ENCODE data around the gene CIDEA.
"Not testable (repeated sequence)": the region's sequence is repeated elsewhere in the genome, so short reads cannot be mapped to it uniquely, and the experiment has no call there.

CIDEA gene

DNA sequence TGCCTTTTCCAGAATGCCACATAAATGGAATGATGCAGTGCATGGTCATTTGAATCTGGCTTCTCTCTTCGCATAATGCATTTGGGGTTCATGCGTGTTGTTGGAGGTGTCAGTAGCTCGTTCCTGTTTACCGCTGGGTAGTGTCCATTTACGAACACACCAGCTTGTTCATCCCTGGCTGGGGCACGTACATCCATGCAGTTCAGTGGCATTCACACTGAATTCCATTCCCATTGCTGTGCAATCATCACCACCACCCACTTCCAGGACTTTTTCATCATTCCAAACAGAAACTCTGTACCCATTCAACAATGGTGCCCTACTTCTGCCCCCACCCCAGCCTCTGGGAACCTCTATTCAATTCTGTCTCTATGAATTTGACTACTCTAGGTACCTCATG lies 14.7 kb upstream of the CIDEA start:
- no peak for DNase-seq (ENCODE audit: low read depth)

DNA sequence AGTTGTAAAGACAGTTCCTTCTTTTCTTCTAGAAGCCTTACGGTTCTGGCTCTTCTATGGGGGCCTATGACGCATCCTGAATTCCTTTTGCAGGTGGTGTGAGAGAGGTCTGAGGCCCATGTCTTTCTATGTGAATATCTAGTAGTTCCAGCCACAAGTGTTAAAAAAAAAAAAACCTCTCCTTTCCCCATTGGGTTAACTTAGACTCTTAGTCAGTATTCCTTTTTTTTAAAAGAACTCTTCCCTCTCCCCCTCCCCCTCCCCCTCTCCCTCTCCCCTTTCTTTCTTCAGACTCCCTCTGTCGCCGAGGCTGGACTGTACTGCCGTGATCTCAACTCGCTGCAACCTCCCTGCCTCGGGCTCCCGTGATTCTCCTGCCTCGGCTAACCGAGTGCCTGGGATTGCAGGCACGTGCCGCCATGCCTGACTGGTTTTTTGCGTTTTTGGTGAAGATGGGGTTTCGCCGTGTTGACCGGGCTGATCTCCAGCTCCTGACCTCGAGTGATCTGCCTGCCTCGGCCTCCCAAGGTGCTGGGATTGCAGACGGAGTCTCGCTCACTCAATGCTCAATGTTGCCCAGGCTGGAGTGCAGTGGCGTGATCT lies 11.4 kb upstream of the CIDEA start:
- DNase-seq (ENCODE audit: low read depth): no peak

DNA sequence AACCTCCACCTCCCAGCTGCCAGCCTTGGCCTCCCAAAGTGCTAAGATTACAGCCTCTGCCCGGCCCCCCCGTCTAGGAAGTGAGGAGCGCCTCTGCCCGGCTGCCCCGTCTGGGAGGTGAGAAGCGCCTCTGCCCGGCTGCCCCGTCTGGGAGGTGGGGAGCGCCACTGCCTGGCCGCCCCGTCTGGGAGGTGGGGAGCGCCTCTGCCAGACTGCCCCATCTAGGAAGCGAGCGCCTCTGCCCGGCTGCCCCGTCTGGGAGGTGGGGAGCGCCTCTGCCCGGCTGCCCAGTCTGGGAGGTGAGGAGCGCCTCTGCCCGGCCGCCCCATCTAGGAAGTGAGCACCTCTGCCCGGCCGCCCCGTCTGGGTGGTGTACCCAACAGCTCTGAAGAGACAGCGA lies 10.9 kb upstream of the CIDEA start:
- DNase-seq (ENCODE audit: low read depth): not testable (repeated sequence)

DNA sequence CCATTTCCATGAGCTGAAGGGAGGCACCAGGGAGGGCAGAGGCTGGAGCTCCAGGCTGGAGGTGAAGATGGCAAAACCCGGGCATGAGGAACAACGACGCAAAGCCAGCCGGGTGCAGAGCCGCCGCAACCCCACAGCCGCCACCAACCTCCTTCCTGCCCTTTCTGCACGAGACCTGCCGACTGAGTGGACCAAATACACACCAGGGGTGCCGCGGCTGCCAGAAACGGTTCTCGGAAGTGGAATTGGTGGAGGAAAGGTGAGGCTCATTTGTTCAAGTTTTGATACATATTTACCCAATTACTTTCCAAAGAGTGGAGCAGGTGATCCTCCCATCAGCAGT lies 8.4 kb upstream of the CIDEA start:
- DNase-seq (ENCODE audit: low read depth): no peak

DNA sequence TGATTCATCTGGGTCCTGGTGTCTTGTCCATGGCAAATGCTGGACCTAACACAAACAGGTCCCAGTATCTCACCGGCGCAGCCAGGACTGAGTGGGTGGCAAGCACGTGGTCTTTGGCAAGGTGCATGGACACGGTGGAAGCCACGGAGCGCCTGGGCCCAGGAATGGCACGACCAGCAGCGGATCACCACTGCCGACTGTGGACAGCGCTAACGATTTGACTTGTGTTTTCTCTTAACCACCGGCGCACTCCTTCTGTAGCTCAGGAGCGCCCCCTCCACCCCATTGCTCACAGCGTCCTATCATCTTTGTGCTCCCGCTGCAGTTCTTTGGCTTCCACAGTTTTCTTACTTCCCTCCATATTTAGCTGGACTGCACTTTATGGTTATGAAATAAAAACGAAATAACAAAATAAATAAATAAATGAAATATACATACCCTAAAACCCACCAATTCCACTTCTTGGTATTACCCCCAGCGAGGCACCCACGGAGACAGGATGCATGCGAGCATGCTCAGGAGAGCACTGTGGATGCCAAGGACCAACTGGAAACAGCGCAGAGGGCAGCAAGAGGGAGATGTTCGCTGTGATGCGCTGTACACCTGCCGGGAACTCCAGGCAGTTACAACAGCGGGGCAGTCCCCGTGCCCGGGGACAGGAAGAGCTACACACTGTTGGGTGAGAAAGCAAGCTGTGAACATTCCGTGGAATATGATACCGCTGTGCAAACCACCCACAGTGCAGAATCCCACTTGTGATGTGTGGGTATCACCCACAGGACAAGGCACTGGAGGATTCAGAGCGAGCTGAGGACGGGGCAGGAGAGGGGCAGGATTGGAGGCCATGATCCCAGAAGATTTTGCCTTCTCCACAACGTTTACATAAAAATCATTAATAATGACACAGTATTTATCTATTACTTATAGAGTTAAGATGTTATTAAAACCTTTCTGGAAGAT lies 7.0 kb upstream of the CIDEA start:
- no peak for DNase-seq (ENCODE audit: low read depth)

DNA sequence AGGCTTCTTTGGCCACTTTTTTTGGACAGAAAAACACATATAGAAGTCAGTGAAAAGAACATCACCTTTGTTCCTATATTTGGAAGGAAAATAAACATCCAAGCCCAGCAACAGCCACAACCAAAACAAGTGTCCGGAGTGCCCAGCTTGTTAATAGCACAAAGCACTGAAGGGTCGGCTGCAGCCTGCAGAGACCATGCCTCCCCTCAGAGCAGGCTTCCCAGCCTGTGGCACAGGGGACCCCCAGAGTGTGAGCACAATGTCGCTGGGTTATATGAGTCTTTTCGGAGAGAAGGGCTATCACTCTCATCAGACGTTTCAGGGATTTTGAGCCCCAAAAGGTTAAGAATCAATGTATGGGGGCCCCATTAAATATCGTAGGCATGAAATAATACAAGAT lies 6.2 kb upstream of the CIDEA start:
- no peak for DNase-seq (ENCODE audit: low read depth)

DNA sequence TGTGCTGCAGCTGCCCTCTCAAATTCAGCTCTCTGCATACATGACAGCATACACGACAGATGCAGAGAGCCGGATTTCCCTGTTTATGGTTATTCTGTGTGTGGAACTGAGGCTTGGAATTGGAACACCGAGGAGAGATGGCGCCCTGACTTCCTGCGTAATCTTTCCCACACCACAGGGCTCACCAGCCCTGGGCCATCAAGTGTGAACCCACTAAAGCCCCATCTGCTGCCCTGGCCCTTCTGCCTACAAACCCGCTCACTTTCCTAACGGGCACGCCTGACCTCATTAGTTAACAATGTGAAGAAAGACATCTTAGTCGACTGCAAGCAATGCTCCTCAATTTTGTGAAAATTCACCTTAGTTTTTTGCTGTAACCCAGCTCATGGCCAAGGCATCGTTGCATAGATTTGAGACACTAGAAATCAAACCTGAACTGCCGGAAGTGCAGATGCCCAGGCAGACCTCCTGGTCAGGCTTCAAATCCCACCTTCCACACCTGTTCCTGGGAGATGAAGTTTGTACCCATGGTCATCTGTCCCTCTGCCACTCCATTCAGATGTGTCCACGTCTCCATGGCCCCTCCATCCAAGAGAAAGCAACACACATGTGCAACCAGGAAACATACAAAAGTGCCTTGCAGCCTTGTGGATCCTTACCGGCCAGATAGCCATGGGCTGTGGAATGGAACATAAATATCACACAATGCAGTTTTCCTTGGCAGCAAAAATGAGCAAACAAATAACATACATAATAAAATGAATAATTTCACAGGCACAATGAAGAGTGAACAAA lies 5.0 kb upstream of the CIDEA start:
- no peak for DNase-seq (ENCODE audit: low read depth)

DNA sequence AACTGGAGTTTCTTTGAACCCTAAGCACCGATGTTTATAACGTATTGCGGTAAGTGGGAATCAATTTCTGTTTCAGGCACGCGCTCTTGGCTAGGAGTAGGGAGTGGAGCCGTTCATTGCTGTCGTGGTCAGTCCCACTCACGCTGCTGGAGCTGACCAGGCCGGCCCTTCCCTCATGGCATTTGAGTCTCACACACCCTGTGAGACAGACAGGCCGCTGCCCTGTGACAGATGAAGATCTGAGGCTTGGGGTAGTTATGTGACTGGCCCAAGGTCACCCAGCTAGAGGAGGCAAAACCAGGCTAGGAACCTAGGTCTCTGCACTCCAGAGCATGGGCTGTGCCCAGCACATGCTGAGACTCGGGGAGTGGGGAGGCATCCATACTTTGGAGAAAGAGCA lies 2.9 kb upstream of the CIDEA start:
- no peak for DNase-seq (ENCODE audit: low read depth)

DNA sequence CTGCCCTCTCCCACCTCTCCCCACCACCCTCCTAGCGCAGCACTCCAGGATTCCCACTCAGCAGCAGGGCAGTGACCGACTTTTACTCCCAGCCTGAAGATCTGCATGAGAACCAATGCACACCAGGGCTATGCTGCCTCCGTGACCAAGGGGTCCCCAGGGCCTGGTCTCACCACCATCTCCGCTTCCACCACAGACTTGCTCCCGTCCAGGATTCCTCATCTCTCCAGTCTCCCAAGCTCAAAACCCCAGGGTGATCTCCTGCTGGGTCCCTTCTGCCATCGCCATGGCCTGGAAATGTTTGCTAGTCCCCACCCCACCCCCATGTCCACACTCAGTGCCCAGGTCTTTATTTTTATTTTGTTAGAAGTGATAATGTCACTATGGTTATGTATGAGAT lies 2.1 kb upstream of the CIDEA start:
- DNase-seq (ENCODE audit: low read depth): no peak

DNA sequence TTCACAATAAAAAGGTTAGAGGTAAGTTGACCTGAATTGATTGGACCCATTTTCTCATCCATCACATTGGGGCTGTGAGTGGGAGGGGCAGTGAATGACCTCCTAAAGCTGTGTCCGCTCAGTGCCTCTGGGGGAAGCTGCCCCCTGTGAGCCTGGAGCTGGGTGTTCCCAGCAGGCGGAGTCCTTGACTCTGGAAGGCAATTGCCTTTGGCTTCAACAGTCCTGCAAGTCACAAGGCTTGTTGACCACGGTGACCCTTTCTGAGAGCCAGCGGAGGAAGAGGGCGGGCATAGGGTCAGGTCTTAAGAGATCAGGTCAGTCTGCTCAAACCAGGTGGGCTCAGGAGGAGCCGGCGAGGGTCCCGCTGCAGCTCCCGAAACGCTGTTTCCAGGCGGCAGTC lies 1.1 kb upstream of the CIDEA start:
- DNase-seq (ENCODE audit: low read depth): no peak

DNA sequence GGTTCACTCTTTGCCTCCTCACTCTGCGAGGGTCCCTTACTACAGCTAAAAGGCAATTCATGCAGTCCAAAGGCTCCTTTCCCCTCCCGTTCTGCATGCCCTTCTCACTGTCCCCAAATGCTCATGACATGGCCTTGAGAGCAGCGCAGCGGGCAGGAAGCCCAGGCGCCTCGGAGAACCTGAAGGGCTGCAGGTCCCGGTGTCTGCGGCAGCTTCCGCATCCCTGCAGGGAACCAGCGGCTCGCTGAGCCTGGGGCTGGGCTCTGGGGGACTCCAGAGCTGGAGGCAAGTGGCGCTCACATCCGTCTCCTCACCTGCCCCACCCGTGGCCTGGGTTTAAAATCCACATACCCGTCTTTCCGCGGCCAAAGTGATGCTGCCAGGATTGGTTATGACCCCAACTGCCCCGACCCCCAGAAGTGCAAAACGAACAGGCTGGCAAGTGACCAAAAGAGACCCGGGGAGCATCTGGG lies 462 bp upstream of the CIDEA start:
- no peak for DNase-seq (ENCODE audit: low read depth)

DNA sequence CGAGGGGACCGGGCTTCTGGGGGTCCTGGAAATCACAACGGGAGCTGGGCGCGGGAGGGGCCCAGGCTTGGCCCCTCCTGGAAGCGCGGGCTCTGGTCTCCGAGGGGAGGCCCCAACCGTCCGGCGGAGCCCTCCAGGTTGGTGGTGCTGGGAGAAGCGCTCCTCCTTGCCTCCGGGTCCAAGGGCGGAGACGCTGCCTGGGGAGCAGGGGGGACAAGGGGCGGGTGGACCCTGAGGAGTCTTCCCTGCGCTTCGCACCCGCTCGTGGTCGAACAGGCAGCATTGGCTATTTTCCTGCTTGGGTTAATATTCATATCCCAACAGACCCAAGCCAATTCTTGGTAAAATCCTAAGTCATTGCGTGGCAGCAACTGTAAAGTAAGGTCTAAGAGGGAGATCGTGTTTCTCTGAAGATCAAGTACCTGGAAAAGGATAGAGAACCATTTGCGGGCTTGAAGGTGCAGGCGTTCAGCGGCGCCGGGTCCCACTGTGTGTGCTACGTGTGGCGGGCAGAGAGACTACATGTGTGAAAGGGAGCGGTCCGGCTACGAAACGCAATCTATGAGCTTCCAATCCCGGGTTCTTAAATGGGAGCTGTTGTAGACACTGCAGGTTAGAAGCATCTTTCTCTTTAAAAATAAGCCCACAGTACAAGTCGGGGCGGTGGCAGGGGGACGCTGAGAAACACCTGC lies 805 bp downstream of the CIDEA start:
- DNase-seq (ENCODE audit: low read depth): no peak

DNA sequence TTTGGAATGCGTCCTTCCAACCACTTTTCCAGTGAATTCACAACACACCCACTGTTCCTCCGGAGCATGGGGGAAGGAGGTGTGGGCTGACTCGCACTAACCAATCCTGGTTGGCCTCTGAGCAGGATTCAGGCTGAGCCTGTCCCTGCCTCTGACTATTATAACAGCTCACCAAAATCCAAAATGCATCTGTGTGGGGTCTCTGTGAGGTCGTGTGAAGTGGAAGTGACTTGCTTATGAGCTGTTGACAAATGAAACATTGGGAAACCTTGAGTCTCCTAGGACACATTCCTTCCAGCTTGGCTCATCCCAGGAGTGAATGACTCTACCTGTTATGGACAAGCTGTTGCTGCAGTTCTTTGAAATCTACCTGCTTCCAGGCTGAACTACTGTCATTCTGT lies 1.5 kb downstream of the CIDEA start:
- no peak for DNase-seq (ENCODE audit: low read depth)

DNA sequence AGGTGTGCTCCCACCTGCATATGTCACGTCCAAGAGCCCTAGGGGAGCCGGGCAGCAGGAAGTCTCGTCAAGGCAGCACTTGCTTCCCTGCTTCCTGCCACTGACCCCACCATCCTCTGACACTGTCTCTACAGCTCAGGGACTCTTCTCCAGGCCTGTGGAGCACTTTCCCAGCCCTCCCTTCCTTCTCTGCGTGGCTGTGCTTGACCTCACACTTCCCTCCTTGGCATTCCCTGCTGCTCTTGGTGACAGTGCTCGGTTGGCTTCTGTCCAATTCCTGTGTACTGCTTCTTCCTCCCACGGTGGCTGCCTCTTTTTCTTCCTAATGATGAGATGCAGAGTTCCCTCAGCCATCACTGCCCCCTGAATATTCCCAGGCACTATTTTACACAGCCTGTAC lies 2.8 kb downstream of the CIDEA start:
- DNase-seq (ENCODE audit: low read depth): no peak

DNA sequence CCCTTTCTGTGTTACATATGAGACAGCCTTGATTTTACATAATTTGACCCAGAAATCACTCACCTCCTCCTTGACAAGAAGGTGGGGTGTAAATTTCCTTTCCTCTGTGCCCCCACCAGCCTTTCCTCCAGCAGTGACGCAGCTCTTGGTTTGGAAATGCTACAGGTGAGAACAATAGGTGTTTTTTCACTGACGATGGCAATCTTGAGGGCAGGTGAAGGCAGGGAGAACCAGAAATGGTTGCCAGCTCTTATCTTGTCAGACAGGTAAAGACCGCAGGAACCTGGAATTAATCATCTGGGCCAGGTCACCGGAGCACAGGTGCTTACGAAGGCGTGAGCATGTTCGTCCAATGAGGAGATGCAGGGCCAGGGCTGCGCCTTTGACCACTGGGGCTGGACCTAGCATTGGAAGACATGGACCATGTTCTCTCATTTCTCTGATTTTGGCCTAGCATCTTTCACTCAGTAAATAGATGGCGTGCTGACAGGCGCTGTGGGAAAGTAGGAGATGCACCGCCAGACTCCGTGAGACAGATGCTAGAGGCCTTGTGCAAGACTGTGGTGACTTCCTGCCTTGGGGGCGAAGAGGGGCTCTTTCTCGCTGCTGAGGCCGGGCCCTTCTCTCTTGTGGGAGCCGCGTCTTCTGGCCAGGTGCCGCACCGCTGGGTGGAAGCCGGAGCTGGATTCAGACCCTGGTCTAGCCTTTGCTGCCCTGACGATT lies 4.0 kb downstream of the CIDEA start:
- no peak for DNase-seq (ENCODE audit: low read depth)

DNA sequence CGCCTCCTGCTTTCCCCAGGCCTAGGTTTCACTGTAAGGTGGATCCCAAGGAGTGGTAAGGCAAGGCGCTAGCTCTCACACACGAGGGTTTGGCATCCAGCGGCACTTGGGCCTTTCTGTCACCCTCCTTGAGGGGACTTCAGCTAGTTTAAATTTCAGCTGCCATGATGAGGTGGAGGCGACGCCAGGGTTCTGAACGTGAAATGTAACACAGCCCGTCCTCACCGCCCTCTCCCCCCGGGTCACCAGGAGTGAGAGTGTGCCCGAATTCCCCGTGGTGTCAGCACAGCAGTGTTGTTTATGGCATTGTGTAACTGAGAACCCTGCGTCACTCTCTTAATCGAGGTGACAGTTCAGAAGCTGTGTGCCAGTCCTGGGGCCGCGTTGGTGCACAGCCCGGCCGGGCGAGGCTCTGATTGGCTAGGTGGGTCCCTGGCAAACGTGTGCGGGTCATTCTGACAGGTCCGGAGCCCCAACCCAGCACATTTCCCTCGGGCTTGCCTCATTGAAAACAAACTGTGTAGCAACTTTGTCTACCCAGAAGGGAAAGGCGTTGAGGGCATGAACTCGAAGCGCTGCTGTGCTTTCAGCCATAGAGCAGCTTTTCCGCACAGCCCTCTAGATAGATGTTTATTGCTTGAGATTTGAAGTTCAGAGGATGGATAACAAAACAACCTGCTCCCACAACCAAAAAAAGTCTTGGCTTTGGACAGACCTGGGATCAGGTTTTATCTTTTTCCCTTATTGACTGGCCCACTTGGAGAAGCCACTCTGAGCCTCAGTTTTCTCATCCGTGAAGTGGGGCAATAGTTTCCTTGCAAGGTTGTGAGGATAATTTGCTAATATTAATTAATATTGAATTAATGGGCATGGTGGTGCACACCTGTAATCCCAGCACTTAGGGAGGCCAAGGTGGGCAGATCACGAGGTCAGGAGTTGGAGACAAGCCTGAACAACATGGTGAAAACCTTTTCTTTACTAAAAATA lies 4.9 kb downstream of the CIDEA start:
- no peak for DNase-seq (ENCODE audit: low read depth)

DNA sequence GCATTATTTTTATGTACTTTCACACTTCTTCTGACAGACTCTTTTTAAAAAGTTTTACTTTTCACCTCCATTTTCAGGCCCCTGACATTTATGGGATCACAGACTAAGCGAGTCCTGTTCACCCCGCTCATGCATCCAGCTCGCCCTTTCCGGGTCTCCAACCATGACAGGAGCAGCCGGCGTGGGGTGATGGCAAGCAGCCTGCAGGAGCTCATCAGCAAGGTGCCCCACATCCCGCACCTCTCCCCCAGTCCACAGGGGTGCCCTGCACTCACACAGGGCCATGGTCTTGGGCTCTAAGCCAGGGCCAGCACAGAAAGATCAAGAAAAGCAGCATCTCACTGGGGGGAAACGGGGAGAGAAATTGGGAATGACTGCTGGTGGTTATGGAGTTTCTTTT lies 8.6 kb downstream of the CIDEA start:
- no peak for DNase-seq (ENCODE audit: low read depth)

DNA sequence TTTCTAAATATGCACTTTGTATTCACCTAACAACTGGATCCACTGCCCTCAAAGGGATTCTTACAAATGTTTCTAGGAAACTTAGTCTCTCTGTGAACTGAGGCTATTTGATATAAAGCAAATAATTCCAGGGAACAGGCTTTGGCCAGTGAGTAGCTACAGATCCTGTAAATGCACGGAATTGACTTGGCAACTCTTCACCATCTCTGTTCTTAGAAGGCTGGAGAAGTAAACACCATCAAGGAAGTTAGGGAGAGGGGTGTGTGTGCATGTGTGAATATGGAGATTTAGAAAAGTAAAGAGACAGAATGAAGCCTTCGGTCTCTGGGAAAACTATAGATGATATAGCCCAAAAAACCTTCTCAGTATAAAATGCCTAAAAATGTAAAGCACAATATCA lies 10.7 kb downstream of the CIDEA start:
- DNase-seq (ENCODE audit: low read depth): no peak

DNA sequence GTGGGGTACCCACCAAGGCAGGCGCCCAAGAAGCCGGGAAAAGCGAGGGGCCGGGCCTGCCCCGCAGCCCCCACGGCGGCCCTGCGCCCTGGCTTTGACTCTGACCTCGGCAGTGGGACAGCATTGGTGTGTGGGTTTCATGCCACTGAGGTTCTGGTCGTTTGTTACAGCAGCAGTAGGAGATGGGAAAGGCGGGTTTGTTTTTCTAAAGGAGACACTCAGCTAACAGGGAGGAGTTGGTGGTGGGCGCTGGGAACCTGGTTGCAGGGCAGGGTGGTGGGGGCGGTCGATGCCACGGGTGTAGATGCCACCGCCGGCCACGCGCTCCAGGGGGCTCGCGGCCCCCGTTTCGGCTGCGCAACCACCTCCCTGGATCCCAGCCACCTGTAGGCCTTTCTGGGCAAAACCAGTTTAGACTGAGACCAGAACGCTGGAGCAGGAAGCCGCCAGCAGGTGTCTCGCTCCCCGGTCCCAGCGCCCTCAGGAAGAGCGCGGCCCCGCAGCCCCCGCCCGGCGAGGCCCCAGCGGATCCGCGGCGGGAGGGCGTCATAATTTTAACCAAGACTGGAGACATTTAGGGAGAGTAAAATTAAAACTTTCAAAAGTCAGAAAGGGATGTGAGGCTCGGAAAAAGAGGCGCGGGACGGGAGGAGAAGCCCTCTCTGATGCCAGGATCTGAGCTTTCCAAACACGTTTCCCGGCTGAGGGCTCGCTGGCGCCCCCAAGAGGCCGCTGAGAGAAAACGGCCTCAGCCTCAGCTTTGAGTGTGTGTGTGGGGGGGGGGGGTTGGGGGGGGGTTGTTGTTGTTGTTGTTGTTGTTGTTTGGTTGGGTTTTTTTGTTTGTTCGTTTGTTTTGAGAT lies 17.4 kb downstream of the CIDEA start:
- peak; percentile 27 for DNase-seq (ENCODE audit: low read depth)

Data from stimulated activated CD8-positive, alpha-beta memory T cell treated with anti-CD3 and anti-CD28 coated beads, Interleukin-7, amount 100 ng/mL, for 24 hours (primary cell).